ENCODE results near the gene ZNF705A. TPM values are rescaled to one million over a fixed set of nuclear protein-coding genes. Genes with fewer than 3 reads are reported as not detected.

Gene ZNF705A
- total RNA-seq, 1 experiment from 2014 or later = not detected

Other genes with a start within 250 kb of the ZNF705A start
- gene SLC2A3, start 220.8 kb upstream of the ZNF705A start, total RNA-seq (2021; ENCODE audit: unreplicated experiment) = 0.51 TPM
- 10.9 TPM for gene FOXJ2, start 124.3 kb upstream of the ZNF705A start, total RNA-seq (2021; ENCODE audit: unreplicated experiment)
- gene C3AR1, start 90.7 kb upstream of the ZNF705A start, total RNA-seq (2021; ENCODE audit: unreplicated experiment) = not detected
- 14.9 TPM for gene NECAP1, start 74.7 kb upstream of the ZNF705A start, total RNA-seq (2021; ENCODE audit: unreplicated experiment)
- 0.33 TPM for gene CLEC4A, start 33.4 kb upstream of the ZNF705A start, total RNA-seq (2021; ENCODE audit: unreplicated experiment)
- gene FAM90A1, start 70.6 kb downstream of the ZNF705A start, total RNA-seq (2021; ENCODE audit: unreplicated experiment) = not detected